ENCODE measurements around the gene RPTOR.

The RPTOR gene

DNA sequence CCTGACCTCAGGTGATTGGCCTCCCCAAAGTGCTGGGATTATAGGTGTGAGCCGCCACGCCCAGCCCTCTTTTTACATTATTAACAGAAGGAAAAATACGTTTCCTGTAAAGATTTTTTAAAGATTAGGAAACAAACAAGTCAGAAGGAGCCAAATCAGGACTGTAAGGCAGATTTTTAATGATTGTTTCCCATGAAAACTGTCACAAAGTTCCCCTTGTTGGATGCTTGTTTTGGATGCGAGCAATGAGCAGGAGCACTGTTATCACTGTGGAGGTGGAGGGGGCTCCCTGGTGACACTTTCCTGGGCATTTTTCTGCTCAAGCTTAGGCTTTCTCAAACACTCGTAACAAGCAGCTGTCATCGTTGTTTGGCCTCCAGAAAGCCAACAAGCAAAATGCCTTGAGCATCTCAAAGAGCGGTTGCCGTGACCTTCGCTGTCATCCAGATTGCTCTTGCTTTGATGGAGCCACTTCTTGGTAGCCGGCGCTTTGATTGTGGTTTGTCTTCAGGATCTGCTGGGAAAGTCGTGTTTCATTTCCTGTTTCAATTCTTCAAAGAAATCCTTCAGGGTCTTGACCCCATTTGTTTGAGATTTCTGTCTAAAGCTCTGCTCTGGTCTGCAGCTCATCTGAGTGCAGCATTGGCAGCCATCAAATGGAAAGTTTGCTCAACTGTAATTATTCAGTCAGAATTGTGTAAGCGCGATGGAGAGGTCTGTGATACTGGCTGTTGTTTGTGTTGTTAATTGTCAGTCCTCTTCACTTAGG, 128.7 kb downstream of the RPTOR start:
- peaks cover 42% of the 10 kb centered on the region for H3K4me1 ChIP-seq (ENCODE audit: insufficient read depth, low read length)
- peak overlapping the region; percentile 6; the same call in 1 of the 2 replicates for H3K9ac ChIP-seq (ENCODE audit: low read depth, low read length)
- no peaks in the 10 kb centered on the region for H3K36me3 ChIP-seq (ENCODE audit: insufficient read depth, low read length)
- peaks cover 23% of the 10 kb centered on the region; the same call in 1 of the 2 replicates for H4K20me1 ChIP-seq (ENCODE audit: insufficient read depth, low read length)
- no peaks in the 10 kb centered on the region for H3K9me3 ChIP-seq (ENCODE audit: insufficient read depth, low read length, severe bottlenecking)
- no peaks in the 10 kb centered on the region for H3K27me3 ChIP-seq (ENCODE audit: insufficient read depth, low read length, poor library complexity)
- H3K4me3 ChIP-seq (ENCODE audit: low read depth in 1 of 2, low read length in 2 of 2), result no peak overlapping the region
- ATAC-seq (ENCODE audit: insufficient read depth, low read depth), result peak; percentile 85
- peak overlapping the region; percentile 39 for H3K4me2 ChIP-seq (ENCODE audit: insufficient read depth, low read length)
- peaks cover 94% of the 10 kb centered on the region for H3K79me2 ChIP-seq (ENCODE audit: insufficient read depth, low read length)
- H2AFZ ChIP-seq (ENCODE audit: low read depth, low read length), result no peak overlapping the region
- peak overlapping the region; percentile 65 for H3K27ac ChIP-seq (ENCODE audit: low read length)
- TF ChIP-seq EZH2 (IDR thresholded peaks at IDR 0.05; ENCODE audit: borderline replicate concordance, low read depth, low read length, severe bottlenecking) (no peak), CTCF (IDR thresholded peaks at IDR 0.05; ENCODE audit: borderline replicate concordance, extremely low read depth, low read length, poor library complexity, severe bottlenecking) (no peak)
- DNase-seq, result peak; percentile 80

DNA sequence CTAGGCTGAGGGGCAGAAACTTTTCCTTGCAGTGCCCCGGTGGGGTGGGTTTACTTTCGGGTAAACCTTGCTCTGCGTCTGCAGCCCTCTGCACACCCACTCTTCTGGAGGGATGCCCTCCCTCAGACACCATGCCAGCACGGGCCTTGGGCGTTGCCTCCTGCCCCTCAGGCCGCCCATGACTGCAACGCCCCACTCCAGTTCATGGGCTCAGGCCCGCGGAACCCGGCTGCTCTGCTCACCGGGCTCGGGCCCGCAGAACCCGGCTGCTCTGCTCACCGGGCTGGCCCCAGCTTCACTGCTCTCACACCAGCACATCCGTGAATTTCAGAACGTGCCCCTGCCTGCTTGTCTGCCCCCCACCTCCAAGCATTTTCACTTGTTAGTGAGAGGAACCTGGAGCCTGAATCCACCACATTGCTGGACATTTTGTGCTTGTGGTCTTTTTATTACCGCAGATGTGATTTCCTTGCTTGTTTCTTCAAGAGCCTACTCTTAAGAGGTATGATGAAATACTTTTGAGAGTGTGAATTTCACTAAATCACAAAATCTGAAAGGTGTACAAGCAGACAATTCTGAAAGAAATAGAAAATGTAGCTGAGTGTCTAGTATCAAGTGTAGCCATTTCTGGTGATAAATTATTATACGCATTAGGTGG, 130.9 kb downstream of the RPTOR start:
- Histone ChIP-seq H3K9ac (ENCODE audit: low read depth, low read length) (no peak overlapping the region), H3K36me3 (ENCODE audit: insufficient read depth, low read length) (no peaks in the 10 kb centered on the region), H3K79me2 (ENCODE audit: insufficient read depth, low read length) (peaks cover 94% of the 10 kb centered on the region), H3K27ac (ENCODE audit: low read length) (0 out of 2 replicates have a peak overlapping the region, but pooled peaks have one; percentile 20), H3K4me3 (ENCODE audit: low read depth in 1 of 2, low read length in 2 of 2) (no peak overlapping the region), H3K27me3 (ENCODE audit: insufficient read depth, low read length, poor library complexity) (no peaks in the 10 kb centered on the region), H3K4me2 (ENCODE audit: insufficient read depth, low read length) (no peak overlapping the region), H2AFZ (ENCODE audit: low read depth, low read length) (no peak overlapping the region), H3K9me3 (ENCODE audit: insufficient read depth, low read length, severe bottlenecking) (no peaks in the 10 kb centered on the region), H4K20me1 (ENCODE audit: insufficient read depth, low read length) (peaks cover 28% of the 10 kb centered on the region; the same call in 1 of the 2 replicates), H3K4me1 (ENCODE audit: insufficient read depth, low read length) (peaks cover 34% of the 10 kb centered on the region)
- no peak for ATAC-seq (ENCODE audit: insufficient read depth, low read depth)
- DNase-seq, result no peak
- no peak for TF ChIP-seq CTCF (IDR thresholded peaks at IDR 0.05; ENCODE audit: borderline replicate concordance, extremely low read depth, low read length, poor library complexity, severe bottlenecking)
- TF ChIP-seq EZH2 (IDR thresholded peaks at IDR 0.05; ENCODE audit: borderline replicate concordance, low read depth, low read length, severe bottlenecking), result no peak

DNA sequence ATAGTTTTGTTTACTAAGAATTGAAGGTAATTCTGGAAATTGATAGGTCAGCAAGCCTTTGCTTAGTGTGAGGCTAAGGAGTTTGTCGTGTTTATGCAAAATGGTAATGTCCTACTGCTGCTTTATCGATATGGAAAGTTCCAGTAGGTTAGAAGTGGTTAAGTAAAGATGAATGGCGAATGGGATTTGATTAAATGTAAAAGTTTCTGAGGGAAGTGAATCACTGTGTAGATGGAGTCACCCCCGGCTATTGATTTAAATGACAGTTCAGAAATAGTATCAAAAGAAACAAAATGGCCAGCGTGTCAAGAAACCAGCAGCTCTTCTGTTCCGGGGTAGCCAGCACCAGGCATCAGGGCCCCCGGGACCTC, 131.4 kb downstream of the RPTOR start:
- H4K20me1 ChIP-seq (ENCODE audit: insufficient read depth, low read length), result peaks cover 31% of the 10 kb centered on the region; the same call in 1 of the 2 replicates
- H3K4me2 ChIP-seq (ENCODE audit: insufficient read depth, low read length), result no peak overlapping the region
- H2AFZ ChIP-seq (ENCODE audit: low read depth, low read length), result no peak overlapping the region
- no peak for DNase-seq
- no peak for ATAC-seq (ENCODE audit: insufficient read depth, low read depth)
- H3K9me3 ChIP-seq (ENCODE audit: insufficient read depth, low read length, severe bottlenecking), result no peaks in the 10 kb centered on the region
- H3K27ac ChIP-seq (ENCODE audit: low read length), result 0 out of 2 replicates have a peak overlapping the region, but pooled peaks have one; percentile 39
- H3K9ac ChIP-seq (ENCODE audit: low read depth, low read length), result no peak overlapping the region
- H3K79me2 ChIP-seq (ENCODE audit: insufficient read depth, low read length), result peaks cover 94% of the 10 kb centered on the region
- no peaks in the 10 kb centered on the region for H3K36me3 ChIP-seq (ENCODE audit: insufficient read depth, low read length)
- TF ChIP-seq CTCF (IDR thresholded peaks at IDR 0.05; ENCODE audit: borderline replicate concordance, extremely low read depth, low read length, poor library complexity, severe bottlenecking) (no peak), EZH2 (IDR thresholded peaks at IDR 0.05; ENCODE audit: borderline replicate concordance, low read depth, low read length, severe bottlenecking) (no peak)
- H3K27me3 ChIP-seq (ENCODE audit: insufficient read depth, low read length, poor library complexity), result no peaks in the 10 kb centered on the region
- peaks cover 29% of the 10 kb centered on the region for H3K4me1 ChIP-seq (ENCODE audit: insufficient read depth, low read length)
- no peak overlapping the region for H3K4me3 ChIP-seq (ENCODE audit: low read depth in 1 of 2, low read length in 2 of 2)
